HG03565 (cell line): ENCODE data around the gene SLC30A7.

Source experiments
- ATAC-seq: cut with Tn5 transposase; IDR thresholded peaks from one replicate; pipeline ENCODE4 v1.9.1; 2021; ENCODE audit warnings: mild to moderate bottlenecking, moderate library complexity; ENCODE audit not compliant: unreplicated experiment

The SLC30A7 gene

GRCh38 chr1:100969327-100969726, 73.4 kb downstream of the SLC30A7 start:
- no peak for ATAC-seq

GRCh38 chr1:100971021-100971420, 75.1 kb downstream of the SLC30A7 start:
- no peak for ATAC-seq

DNA sequence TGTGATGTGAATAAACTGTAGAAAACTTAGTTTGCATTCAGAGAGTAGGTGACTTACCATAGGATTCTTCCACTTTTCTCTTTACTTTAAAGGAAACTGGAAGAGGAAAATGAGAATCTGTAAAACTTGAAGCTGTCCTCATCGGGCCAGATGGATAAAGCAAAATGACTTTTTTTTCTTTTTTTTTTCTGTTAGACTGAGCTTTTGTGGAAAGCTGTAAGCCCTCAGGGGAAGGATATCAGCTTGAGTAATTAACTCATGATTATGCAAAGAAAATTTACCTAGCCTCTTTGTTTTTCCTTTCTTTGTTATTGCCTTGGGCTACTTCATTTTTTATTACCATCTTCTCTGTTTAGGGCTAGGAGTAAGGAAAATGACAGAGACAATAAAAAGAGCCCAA, 76.3 kb downstream of the SLC30A7 start:
- ATAC-seq = no peak

DNA sequence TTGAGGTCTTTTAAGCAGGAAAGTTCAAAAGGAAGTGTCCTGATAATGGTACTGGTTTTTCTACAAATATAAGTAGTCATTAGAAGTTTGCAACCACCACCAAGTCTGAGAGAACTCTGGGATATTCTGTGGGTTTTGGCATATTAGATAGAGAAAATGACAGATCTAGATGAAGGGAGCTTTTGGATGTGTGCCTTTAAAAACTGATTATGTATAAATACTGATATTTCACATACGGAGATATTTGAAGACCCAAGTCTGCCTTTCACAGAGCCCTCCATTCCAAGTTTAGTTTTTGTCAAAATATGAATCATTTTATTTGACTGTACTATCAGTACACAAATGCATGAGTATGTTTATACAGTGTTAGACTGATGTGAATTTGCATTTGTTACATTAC, 81.0 kb downstream of the SLC30A7 start:
- no peak for ATAC-seq

DNA sequence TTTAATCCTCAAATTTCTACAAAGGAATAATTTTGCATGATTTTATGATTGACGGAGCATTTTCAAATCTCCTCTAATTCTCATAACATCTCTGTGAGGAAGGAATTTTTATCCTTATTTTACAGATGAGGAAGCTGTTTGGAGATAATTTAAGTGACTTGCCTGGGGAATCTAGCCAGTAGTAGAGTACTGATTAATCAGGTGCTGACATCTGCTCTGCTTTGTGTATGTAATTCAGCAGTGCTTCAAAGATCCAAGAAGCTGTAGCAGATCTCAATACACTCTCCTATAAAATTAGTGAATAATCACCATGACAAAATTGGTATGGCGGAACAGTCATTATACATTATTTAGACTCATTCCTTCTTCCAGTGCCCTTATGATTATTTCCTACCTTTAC, 83.7 kb downstream of the SLC30A7 start:
- no peak for ATAC-seq

GRCh38 chr1:100982793-100983192, 86.9 kb downstream of the SLC30A7 start:
- no peak for ATAC-seq

GRCh38 chr1:100988121-100988520, 92.2 kb downstream of the SLC30A7 start:
- ATAC-seq = no peak

DNA sequence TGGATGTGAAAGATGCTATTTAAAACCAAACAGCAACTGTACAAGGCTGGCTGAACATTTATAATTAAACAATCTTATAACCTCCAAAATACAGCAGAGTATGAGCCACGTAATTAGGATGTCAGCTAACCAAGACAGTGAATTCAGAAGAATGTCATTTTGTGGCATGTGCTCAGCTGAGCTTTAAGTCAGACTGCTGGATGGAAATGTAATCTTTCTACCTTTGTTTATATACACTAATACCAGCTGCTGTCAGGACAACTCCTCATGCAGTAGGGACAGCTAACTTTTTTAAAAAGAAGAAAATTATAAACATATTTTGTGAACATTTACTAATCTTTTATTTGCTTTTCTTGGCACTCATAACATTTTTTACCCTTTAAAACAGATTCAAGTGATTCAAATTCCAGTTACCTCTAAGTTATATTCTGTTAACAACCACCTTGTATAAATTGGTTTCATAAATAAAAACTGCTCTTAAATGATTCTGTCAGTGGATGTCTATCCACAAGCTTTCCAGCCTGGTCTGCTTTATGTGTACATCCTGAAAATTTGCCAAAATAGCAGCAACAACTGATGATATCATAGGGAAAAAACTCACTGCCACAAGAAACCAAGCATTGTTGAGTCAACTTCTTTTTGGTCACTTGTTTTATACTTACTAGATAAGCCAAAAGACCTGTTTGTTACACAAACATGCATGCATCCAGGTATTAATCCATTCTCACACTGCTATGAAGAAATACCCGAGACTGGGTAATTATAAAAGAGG, 93.6 kb downstream of the SLC30A7 start:
- ATAC-seq = no peak

- ATAC-seq = no peak
These were observed 99.5 kb downstream of the SLC30A7 start for GRCh38 chr1:100995198-100995988.

GRCh38 chr1:100998426-100998825, 102.5 kb downstream of the SLC30A7 start:
- no peak for ATAC-seq

DNA sequence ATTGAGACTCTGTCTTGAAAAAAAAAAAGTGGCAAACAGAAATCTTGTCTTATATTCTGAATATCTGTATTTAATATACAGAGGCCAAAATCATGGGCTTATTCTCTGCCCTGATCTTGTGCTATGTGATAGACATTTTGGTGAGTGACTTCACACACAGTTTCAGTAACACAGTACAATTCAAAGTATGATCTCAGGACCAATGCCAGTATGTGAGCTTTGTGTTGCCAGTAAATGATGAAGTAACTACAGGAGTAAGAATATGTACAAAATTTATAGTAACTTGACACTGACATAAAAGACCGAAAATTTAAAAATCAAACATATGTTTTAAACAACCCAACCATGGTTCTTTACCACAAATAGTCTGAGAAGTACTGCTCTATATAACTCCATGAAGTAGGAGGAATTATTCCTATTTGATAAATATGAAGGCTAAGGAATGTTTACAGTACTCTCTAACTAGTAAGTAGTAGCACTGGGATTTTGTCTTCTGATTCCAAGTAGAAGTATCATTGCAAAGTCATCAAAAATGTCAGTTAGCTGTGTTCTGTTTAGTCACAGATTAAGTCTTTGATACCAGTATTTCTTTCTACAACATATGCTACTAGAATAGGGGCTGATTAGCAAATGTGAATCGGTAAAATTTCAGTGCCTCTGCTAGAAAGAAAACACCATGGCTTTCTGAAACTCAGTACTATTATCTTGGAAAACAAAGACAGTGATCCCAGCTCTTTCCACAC, 104.4 kb downstream of the SLC30A7 start:
- no peak for ATAC-seq

DNA sequence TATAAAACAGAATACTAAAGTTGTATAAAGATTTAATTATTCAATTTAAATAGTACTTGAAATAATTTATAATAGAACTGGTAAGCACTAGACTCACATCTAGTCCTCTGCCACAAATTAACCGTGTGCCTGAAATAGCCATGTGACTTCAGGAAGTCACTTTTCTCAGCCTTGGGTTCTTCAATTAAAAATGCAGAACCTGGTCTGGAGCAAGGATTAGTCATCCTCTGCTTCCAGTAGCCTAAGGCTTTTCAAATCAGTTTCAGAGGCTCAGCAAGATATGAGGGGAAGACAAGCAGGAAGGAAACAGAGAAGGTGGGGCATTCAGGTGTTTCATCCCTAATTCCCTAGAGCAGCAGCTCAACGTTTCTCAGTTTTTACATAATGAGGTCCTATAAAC, 106.7 kb downstream of the SLC30A7 start:
- no peak for ATAC-seq

- ATAC-seq = no peak
These were observed 107.2 kb downstream of the SLC30A7 start for GRCh38 chr1:101003012-101003650.

GRCh38 chr1:101004061-101004460, 108.2 kb downstream of the SLC30A7 start:
- ATAC-seq = peak; percentile 35

DNA sequence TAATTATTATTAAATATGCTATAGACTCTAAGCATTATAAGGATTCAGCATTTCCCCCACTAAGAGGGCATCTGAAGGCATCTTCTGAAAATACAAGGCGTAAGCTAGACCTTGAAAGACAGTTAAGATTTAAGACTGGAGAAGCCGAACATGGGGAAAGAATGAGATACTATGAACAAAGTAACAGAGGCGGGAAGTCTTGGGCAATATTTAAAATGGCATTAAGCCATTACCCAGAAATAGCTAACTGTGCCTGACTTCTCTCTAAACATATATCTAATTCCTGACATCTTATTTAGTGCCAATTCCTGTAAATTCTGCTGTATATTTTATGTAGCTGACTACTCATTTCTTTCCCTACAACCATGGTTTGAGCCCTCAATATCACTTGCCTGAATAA, 108.8 kb downstream of the SLC30A7 start:
- no peak for ATAC-seq

DNA sequence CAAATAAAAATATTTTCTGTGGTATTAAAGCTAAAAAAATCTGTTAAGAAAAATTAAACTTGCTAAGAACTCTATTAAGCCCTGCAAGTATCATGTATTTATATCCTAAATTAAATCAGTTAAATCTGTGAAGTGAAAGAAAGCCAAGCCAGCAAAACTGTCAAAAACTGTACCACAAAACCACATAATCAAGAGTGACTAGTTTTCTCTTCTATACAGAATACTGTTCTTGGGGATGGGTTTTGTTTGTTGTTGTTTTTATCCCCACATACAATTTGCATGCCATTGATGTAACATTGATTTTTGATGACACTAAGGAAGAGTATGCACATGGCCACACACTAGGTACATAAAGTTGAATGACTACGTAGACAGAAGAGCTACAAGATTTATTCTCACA, 109.3 kb downstream of the SLC30A7 start:
- ATAC-seq = no peak

DNA sequence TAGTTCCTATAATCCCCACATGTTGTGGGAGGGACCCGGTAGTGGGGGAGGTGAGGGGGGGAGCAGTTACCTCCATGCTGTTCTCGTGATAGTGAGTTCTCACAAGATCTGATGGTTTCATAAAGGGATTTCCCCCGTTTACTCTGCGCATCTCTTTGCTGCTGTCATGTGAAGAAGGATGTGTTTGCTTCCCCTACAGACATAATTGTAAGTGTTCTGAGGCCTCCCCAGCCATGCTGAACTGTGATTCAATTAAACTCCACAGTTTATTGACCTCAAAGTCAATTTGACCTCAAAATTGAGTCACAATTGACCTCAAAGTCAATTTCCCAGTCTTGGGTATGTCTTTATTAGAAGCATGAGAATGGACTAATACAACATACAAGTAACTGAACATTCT, 110.0 kb downstream of the SLC30A7 start:
- no peak for ATAC-seq

- ATAC-seq = no peak
These were observed 110.7 kb downstream of the SLC30A7 start for GRCh38 chr1:101006553-101006952.

GRCh38 chr1:101008229-101008834, 112.4 kb downstream of the SLC30A7 start:
- ATAC-seq = no peak

DNA sequence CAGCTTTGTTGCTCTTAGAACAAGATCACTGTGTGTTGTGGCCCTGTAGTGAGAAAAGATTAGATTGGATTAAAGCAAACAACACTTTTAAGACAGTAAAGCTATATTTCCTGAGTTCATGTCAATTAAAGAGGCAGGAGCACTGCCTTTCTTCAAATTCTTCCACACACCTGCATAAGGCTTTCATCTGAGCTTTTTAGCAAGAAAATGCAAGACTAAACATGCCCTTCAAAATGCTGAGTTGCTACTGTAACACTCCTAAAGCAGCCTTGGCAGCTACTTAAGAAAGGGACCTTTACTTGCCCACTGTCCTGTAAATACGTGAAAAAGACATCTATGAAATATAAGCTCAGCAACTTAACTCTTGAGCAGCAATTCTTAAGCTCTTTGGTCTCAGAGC, 117.9 kb downstream of the SLC30A7 start:
- no peak for ATAC-seq

GRCh38 chr1:101017448-101017847, 121.6 kb downstream of the SLC30A7 start:
- no peak for ATAC-seq
